Hematopoietic multipotent progenitor cell treated with erythropoietin and hydrocortisone succinate and interleukin-3 and kit ligand, for 17 days (in vitro differentiated cells): ENCODE results near the gene CLDN20.
"Not testable (repeated sequence)": the region's sequence is repeated elsewhere in the genome, so short reads cannot be mapped to it uniquely, and the experiment has no call there.

ENCODE experiments used
- DNase-seq: peaks from one replicate; pipeline ENCODE4 v3.0.0-alpha.2; 2015; ENCODE audit warnings: low spot score

The CLDN20 gene

DNA sequence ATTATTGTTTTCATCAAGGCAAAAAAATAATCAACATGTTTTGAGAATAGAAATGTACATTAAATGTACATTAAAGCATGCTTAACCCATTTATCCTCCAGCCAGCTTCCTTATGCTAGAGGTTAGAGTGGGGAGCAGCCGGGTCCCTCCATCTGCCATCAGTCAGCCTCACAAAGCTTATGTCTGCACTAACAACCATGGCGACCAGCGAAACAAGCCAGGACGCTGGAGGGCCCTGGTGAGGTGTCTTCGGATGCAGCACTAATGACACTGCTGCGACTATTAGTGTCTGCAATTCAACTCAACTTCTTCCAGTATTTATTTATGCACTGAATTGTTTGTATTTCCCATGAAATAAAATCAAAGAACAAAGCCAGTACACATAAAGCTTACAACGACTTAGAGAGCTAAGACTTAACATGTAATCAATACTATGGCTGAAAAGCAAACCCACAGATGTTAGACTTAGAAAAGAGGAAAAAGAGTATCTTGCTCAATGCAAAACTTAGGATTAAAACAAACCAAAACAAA lies 6.8 kb downstream of the CLDN20 start:
- no peak for DNase-seq

DNA sequence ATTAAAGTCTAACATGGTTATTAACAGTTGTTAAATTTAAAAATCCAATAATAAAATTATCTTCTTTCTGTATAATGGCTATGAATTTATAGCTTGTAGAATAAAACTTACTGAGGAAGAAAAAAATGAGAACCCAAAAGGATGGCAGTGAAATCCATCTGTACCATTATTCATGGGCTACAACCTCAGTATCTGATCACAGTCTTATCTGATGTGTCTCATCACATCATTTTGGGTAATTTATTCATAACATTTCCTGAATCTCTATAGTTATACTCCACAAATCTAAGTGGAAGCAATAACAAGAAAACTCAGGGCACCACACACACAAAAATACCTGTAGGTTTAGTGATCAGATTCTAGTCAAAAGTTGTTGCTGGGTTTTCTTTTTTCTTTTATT lies 7.3 kb downstream of the CLDN20 start:
- no peak for DNase-seq

DNA sequence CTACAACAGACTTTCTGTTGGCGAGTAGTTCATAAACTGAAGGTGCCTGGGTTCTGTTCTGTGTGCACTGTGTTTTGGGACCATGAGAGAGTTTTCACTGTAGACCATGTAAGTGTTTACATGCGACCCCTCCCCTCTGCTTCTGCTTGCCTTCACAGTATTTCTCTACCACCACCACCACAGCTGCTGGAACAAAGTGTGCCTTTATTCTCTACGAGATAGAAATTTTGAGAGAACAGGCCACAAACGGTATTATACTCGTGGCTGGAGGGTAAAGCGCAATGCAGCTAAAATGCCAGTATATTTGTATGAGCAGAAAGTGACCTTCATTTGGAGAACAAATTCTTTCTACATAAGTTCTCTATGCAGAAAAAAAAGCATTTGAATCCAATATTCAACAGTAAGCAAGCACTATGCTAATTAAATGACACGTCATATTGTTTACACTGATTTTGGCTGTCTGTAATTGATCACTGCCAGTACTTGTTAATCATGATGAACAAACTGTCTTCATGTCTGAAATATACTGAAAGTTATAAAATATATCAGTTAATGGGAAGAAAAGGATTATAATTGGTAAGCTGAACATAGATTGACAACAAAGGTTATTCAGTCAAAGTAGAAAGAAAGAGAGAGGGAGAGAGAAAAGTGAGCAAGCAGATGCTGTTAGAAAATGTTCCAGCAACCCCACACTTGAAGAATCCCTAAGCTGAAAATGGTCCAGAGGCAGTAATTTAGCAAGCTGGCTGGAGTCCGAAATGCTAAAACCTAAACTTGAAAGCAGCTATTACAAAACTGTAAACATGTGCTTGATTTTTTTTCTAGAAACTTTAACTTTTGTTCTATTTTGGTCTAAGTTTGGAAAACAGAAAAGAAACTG lies 8.8 kb downstream of the CLDN20 start:
- DNase-seq = no peak

DNA sequence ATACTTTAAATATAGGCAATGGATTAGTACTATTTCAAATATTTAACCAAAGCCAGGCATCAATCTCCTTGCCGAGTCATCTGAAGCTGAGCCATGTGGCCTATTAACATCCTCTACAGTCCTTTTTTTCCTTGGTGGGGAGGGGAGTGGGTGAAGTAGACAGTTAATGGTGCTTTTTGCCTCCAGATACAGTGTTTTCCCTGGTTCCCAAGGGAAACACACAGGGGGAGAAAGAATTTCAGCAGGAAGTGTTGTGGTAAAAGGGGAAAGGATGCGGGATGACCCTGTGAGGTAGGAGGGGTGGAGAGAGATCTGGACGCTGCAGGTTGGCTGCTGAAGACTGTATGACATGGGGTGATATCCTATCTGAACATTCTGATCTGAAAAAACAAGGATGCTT lies 9.6 kb downstream of the CLDN20 start:
- no peak for DNase-seq

DNA sequence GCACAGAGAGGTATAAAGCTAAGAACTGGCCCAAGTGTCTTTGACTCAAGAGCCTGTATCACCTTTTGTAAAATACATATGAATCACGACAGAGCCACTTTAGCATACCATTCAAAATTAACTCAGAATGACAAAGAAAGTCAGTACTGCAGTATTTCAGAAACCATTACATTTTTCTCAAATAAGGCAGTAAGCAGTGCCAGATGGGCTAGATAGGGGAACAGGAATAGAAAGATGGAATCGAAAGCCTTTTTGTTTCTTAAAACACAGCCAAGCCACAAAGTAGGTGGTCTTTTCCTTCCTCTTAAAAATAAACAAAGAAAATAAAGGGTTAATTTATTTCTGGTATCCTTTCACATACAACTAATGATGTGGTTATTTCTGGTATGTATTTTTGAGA lies 10.3 kb downstream of the CLDN20 start:
- DNase-seq = no peak

DNA sequence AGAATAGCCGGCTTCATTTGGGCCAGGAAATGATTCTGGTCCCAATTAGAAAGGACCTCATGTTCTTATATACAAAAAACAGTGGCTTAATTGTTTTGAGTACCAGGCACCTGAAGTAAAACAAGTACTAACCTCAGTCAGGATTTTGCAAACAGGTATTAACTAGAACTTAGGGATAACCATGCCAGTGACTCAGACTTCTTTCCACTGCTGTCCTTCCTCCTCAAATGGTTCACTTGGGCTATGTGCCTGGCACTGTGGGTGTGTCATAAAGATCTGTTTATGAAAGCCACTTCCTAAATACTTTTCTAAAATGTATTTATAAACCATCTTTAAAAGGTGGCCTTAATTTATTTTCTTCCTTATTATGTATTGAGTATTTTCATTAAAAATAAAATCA lies 10.7 kb downstream of the CLDN20 start:
- no peak for DNase-seq

DNA sequence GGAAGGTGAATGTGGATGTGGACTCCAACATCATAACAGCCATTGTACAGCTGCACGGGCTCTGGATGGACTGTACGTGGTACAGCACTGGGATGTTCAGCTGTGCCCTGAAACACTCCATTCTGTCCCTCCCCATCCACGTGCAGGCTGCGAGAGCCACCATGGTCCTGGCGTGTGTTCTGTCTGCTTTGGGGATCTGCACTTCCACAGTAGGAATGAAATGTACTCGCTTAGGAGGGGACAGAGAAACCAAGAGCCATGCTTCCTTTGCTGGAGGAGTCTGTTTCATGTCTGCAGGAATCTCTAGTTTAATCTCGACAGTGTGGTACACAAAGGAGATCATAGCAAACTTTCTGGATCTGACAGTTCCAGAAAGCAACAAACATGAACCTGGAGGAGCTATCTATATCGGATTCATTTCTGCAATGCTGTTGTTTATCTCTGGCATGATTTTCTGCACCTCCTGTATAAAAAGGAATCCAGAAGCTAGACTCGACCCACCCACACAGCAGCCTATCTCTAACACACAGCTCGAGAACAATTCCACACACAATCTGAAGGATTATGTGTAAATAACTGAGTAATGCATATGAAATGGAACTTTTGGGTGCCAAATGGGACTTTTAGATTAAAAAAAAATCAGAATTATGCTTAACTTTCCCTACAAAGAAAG lies 12.1 kb downstream of the CLDN20 start:
- no peak for DNase-seq

DNA sequence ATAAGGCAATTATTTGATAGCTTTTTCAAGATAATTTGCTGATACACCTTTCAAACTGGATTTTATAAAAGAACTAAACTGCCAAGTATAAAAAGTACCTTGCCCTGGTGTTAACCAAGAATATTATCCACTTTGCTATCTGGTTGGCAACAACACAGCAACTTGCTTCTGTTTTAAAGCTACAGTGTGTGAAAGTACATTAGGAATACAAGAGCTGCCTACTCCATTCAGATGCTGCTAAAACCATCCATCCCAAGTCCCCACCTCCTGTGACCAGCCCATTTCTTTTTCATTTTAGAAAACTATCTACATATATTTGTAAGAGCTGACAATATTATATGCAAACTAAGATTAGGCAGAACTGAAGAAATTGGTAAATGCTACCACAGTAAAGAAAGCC lies 12.8 kb downstream of the CLDN20 start:
- DNase-seq = no peak

DNA sequence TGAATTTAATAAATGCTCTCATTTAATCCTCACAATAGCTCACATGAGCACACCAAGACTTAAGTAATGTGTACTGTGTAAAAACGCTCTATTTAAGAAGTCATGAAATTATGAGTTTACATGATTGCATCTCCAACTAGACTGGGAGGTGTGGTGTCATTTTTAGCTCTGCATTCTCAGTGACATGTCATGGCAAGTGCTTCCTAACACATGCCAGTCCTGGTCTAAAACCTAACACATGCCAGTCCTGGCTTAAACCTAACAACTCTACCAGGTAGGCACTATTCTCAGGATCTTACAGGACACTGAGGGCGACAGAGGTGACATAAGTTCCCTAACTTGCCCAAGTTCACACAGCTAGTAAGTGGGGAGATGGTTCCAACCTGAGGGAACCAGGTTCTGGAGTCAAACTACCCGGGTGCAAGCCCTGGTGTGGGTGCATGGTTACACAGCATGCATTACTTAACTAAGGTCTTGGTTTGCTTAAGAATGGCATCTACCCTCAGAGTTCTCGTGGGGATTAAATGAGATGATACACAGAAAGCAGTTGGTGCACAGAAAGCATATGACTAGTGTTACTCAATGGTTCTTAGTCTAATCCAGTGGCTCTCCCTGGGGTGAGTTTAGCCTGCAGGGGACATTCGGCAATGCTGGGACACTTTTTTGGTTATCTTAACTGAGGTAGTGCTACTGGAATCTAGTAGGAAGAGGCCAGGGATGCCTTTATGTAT lies 14.7 kb downstream of the CLDN20 start:
- no peak for DNase-seq

DNA sequence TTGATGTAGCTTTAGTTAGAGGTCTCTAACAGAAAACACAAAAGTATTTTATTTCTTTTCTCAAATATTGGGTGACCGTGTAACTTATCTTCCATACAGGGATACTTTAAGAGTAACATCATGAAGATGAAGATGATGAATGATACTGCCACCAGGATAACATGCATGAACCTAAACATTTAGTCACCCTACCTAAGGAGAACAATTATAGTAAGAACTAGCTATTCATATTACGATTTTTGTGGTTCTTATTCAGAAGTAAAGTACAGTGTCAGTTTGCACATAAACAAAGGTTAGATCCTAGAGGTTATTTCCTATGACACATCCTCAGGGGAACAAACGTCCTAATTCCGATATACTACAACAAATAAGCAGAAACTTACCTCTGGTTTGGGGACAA lies 21.0 kb downstream of the CLDN20 start:
- no peak for DNase-seq

DNA sequence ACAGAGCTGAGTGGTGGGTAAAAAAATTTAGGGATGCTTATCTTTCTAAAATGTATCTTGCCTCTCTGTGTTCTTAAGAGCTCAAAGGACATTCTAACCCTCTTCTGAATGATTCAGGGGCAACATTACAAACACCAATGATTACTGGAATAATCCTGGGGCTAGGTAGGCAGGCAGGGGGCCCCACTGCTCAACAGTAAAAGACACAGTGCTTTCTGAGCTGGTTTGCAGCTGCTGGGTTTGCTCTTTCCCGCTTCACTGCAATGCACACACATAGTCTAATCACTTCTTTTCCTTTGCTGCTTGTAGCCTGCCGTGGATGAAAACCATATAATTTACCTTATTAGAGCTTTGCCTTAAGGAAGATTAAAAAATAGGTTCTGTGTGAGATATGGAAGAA lies 23.9 kb downstream of the CLDN20 start:
- no peak for DNase-seq

DNA sequence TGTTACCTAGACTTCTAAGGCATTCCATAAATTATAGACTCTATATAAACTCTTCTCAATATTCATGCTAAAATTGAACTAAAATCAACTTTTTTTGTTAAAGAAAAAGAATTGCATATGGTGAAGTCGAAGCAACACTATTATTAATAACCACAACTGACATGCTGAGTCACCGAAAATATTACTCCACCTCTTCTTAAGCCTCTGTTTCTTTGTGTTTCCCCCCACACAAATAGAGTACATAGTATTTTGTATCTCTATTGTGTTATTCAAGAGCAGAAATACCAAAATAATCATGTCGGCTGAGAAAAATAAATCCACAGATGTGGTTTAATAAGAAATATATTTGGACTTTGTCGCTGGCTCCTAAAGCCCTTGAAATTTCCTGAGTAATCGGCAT lies 26.7 kb downstream of the CLDN20 start:
- DNase-seq = no peak

DNA sequence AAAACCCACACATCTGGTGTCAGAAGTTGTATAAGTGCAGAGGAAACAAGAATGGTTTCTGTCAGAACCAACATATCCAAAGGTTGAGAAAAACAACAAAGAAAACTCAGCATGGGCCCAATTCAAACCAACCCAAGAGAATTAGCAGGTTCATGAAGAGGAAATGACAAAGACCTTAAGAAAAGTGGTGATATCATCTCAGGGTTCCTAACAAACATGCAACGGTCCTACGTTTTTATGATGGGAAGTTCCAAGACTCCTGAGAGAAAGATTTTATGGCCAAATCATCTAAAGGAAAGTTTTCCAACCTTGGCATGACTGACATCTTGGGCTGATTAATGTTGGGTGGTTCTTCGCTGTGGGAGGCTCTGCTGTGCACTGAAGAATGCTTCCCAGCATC lies 27.5 kb downstream of the CLDN20 start:
- DNase-seq = no peak

DNA sequence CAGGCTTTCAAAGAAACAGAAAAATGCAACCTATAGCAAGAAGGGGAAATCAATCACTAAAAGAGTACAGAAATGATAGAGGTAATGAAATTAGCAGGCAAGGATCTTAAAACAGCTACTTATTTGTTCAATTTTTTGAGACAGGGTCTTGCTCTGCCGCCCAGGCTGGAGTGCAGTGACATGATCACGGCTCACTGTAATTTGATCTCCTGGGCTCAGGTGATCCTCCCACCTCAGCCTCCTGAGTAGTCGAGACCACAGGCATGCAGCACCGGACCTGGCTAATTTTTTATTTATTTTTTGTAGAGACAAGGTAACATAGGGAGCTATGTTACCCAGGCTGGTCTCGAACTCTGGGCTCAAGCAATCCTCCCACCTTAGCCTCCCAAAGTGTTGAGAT lies 28.9 kb downstream of the CLDN20 start:
- no peak for DNase-seq

DNA sequence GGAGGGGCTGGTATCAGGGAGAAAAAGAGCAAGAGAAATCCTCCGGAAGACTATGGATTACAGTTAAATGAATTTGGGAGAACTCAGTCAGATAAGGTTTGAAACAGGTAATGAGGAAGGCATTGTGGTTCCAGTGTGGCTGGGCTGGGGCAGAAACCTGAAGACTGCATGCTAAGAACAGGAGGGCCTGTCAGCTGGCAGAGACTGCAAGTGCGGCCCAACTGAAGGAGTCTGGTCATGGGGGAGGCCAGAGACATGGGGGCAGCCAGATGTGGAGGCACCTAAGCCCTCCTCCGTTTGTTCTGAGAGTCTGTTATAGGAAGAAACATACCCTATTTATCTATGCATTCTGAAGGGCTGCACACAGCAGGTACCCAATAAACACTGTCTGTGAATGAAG lies 33.9 kb downstream of the CLDN20 start:
- DNase-seq = no peak

DNA sequence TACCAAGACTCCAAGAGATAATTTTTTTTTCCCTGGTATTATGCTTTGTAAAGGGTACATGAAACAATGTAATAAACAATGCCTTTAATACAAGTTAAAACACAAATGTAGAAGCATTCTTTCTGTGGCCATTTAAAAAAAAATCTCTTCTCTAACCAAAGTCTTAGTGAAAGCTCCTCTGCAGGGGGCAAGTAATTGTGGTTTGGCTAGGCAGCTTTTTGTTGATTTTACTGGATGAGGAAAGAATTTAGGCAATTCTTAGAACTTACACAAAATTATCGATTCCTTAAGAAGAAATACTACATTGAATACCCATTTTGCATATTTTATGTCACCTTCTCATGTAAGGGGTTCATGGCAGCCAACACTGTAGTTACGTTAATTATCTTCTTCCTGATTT lies 38.1 kb downstream of the CLDN20 start:
- DNase-seq = no peak

DNA sequence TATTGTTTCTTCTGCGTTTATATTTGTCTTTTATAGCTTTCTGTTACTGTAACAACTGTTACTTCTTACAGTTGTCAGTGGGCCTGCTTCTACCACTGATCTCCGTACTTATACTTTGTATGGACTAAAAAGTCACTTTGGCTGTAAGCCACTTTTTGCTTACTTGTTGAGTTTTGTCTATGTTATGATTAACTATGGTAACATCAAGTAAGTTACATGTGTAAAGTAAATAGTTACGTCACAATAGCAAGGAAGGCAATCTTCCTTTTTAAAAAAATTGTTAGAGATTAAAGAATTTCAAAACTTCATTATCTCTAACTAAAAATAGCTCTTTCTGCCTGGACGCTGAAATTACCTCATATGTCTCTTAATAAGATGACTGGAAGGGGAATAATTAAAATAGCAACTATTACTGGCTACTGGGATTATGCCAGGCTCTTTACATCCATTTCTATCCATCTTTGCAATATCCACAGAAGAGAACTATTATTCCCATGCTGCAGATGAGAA lies 39.6 kb downstream of the CLDN20 start:
- no peak for DNase-seq

DNA sequence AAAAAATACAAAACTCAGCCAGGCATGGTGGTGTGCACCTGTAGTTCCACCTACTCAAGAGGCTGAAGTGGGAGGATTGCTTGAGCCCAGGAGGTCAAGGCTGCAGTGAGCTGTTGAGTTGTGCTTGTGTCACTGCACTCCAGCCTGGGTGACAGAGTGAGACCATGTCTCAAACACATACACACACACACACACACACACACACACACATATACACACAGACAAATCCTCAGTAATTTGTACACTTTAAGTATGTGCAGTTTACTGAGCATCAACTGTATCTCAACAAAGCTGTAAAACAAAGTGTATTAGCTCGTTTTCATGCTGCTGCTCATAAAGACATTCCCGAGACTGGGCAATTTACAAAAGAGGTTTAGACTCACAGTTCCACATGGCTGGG lies 43.1 kb downstream of the CLDN20 start:
- no peak for DNase-seq

DNA sequence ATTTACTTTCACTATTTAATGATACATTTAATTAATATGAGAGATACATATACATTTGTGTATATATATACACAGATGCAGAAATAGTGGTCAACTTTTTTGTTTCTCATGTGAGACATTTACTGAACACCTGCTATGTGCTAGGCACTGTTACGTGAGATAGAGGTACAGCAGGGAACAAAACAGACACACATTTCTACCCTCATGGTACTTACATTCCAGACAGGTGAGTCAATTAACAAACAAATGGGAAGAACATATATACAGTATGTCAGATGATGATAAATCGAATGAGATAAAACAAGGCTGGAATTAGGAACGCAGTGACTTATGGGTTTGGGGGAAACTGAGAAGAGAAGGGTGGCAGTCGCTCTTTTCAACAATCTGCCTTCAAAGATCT lies 45.3 kb downstream of the CLDN20 start:
- no peak for DNase-seq

DNA sequence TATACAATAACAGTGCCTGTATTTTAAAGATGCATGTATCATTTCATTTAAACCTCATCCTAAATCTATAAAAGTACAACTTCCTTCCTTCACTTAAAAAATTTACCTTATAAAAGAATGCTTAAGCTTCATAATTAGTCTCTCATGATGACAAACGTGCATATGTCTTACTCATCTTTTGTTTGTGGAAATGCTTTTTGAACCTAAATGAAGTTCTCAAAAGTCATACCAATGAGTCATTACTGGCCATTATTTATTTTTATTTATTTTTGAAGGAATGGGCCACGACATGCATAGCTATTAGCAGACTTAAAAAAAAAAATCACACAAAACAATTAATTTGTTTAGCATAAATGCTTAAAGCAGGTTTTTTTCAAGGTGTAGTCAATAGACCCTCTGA lies 46.8 kb downstream of the CLDN20 start:
- DNase-seq = no peak

DNA sequence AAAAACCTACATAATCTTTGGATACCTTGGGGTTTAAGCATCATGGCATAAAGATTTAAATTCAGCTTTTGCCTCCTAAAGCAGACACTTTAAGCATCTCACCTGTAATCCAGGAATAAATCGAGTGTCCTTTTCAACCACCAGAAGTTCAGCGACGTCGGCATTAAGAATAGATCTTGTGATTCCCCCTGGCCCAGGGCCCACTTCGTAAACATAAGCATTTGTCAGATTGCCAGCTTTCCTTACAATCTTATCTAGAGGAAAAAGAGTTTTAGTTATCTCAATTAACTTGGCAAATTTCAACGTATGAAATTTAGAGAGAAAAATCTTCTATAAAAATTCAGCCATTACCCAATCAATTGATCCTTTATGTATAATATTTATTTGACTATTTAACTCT lies 47.3 kb downstream of the CLDN20 start:
- peak; percentile 12 for DNase-seq

DNA sequence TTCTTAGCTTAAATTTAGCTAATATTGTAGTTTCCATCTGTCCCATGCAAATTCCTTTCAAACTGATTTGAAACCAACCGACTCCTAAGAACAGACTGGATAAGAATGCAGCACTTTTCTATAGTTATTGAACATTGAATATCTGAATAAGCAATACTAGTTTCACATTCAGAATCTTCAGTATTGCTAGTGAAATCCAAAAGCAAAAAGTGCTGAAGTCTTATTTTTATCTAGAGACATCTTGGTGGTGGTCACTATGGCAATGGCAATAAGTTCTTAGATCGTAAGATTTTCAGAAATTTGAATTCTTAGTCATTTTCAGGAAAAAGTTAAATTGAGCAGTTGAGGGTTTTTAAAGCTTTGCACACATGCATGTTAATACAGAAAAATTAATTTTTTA lies 47.8 kb downstream of the CLDN20 start:
- no peak for DNase-seq

DNA sequence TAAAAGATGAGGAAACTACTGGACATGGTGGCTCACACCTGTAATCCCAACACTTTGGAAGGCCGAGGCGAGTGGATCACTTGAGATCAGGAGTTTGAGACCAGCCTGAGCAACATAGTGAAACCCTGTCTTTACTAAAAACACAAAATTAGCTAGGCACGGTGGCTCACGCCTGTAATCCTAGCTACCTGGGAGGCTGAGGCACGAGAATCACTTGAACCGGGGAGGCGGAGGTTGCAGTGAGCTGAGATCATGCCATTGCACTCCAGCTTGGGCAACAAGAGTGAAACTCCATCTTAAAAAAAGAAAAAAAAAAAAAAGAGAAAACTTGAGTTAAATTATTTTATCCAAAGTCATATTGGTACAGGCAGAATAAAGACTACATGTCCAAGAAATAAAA lies 49.1 kb downstream of the CLDN20 start:
- DNase-seq = not testable (repeated sequence)
